GM19438 (cell line): ENCODE results near the gene CDCA4.

ENCODE experiments used
- ATAC-seq: cut with Tn5 transposase; IDR thresholded peaks from one replicate; pipeline ENCODE4 v1.9.1; 2021; ENCODE audit warnings: low read depth; ENCODE audit not compliant: unreplicated experiment

CDCA4 gene

DNA sequence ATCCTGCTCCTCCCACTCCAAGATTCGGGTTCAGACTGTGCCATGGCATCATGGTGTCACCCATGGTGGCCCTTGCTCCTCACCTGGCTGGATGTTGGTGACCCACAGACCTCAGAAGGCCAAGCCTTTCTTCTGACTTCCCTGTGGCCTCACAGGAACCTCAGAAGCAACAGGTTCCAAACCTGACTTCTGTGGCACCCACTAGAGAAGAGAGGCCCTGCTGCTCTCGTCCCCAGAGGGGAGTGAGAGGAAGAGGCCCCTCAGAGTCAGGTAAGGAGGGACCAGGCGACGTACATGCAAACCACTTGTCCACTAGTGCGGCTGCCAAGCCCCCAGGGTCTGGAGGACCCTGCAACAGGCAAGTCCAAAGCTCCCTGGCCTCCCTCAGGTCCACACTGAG is 24.9 kb downstream of the CDCA4 start:
- ATAC-seq = no peak

DNA sequence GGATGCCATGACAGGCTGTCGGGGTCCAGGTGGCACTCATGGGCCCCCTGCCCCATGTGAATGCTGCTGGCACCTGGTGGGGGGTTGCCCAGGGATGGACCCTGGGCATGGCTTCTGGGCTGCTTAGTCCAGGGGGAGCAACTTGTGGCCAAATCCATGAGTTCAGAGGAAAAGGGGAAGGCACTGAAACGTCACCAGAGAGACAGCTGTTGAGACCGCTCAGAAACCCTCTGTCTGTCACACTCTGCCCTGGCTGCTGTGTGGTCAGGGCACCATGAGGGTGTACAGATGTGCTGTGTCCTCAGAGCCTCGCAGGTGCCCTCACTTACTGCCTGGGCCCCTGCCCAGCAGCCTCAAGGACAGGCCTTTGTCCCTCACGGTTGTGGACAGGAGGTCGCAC is 25.9 kb downstream of the CDCA4 start:
- ATAC-seq = no peak

DNA sequence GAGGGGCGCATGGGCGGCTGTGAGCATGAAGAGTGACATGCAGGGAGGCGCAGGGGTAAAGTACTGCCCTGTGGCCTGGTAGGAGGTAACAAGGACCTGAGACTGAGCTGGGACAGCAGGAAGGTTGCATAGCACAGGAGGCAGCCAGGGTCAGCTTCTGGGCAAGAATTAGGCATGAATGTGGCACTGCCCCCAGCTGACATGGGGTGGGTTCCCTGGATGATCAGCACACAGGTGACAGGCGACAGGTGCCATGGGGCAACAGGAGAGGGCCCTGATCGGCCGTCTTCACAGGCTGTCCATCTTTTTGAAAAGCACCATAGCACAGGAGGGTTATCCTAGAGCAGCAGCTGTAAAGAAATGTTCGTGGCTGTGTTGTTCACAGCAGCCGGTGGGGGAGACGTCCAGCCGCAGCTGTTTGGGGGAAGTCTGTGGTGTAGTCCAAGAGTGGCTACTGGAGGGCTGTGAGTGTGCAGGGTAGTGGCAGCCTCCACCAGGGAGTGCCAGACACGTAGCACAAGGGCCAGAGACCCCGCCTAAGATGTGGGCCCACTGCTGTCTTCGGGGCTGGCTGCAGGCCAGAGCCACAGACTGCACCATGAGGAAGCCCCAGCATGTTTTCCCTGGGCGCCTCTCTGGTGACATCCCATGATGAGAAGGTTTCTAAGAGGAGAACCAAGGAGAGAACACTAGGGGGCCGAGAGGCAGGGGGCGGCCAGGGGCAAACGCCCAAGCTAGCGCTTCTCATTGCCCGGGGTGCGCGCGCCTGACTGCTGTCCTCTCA is 26.9 kb downstream of the CDCA4 start:
- ATAC-seq = no peak

DNA sequence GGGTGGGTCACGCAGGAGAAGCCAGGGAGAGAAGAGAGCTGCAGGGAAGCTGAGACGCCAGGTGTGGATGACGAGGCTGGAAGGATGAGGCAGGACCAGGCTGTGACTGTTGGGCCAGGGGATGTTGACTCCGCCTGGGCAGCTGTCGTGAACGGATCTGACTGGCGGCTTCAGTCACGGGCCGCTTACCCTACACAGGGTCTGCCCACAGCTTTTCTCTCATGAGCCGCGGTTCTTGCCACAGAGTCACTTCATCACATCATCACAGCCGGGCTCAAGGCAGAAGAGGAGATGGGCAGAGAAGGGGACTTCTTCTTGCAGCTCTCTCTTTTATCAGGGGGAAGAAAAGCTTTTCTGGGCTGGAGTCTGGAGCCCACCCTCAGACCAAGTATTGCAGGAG is 27.6 kb downstream of the CDCA4 start:
- ATAC-seq = no peak

DNA sequence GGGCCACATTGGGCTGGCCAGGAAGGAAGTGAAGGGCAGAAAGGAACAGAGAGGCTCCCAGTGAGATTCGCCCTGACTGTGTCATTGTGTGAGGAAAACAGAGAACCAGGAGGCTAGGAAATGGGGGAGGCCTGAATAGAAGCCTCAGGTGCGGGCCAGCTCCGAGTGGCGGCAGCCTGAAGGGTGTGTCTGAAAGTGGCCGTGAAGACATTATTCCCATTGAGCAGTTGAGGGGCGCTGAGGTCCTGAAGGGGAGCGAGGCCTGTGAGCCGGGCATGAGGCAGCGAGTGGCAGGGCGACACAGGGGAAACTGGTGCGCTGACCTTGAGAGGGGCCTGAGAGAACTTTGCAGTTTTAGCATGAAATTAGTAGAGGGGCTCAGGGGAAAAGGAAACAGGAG is 28.4 kb downstream of the CDCA4 start:
- ATAC-seq = no peak

DNA sequence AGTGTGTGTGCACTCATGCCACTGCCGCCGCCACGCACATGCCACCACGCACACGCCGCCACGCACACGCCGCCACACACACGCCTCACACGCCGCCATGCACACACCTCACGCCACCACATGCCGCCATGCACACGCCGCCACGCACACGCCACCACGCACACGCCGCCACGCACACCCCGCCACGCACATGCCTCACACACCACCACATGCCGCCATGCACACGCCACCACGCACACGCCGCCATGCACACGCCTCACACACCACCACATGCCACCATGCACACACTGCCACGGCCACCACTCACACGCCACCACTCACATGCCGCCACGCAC is 29.0 kb downstream of the CDCA4 start:
- no peak for ATAC-seq

DNA sequence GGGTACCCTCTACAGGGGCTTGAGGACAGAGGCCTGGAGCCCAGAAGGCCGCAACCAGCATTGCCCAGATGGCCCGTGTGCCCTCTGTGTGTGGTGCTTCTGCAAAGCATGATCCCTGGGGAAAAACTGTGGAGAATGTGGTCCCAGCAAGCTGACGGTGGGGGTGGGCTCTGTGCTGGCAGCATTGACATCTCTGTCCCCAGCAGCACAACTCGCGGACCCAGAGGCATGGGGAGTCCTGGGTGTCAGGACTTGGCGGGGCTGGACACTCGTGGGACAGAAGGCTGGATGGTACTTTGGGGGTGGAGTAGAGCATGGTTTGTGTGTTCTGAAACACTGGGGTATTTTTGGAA is 31.0 kb downstream of the CDCA4 start:
- ATAC-seq = no peak

DNA sequence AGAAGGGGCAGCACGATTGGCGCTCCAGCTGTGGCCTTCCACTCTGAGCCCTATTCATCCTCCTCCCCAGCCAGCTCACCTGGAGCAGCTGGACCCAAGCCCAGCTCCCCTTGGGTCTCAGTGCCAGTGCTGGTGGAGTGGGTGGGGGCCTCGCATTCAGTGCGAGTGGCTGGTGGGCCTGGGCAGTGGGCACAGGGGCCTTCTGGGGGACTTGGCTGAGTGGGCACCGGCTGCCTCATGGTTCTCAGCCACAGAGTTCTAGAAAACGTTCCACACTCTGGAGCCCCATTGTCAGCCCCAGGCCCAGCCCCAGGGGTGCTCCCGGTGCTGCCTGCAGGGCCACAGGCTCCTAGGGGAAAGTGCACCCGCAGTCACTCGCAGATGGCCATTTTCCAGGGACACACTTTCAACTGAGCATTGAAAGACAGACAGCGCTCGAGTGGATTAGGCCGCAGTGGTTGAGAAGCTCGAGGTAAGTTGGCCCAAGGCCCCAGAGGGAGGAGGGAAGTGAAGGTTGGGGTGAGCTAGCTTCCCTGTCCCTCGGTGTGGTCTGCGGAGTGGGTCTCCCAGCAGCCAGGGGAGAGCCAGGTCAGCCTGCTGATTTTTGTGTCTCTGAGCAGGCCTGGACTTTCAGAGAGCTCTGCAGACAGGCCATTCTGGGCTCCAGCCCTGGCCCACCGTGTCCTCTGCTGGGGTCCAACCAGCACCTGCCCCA is 31.5 kb downstream of the CDCA4 start:
- no peak for ATAC-seq

DNA sequence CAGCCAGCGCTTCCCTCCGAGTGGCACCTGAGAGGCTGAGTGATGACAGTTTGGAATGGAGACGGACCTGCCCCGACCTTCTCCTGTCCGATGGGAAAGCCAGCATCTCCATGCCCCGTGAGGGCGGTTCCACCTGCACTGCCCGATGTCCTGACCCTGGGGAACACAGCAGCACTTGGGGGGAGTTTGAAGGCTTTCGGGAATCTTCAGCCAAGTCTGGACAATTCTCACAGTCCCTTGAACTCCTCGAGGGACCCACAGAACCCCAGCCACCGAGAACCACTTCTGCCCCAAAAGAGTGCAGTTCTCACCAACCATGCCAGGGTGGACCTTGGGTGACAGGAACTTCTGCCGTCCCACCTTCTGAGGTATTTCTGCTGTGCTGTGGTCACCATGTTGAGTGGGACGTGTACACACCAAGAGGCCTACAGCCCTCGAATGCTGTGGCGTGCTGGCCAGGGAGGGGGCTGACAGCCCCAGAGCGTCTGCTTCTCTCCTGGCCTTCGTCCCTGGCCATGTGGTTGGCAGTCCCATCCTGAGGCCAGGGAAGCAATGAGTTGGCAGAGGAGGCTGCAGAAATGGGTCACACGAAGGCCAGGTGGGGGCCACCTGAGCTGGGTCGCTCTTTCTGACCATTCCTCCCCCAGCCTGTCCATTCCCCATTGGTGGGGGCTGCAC is 34.3 kb downstream of the CDCA4 start:
- ATAC-seq = no peak

DNA sequence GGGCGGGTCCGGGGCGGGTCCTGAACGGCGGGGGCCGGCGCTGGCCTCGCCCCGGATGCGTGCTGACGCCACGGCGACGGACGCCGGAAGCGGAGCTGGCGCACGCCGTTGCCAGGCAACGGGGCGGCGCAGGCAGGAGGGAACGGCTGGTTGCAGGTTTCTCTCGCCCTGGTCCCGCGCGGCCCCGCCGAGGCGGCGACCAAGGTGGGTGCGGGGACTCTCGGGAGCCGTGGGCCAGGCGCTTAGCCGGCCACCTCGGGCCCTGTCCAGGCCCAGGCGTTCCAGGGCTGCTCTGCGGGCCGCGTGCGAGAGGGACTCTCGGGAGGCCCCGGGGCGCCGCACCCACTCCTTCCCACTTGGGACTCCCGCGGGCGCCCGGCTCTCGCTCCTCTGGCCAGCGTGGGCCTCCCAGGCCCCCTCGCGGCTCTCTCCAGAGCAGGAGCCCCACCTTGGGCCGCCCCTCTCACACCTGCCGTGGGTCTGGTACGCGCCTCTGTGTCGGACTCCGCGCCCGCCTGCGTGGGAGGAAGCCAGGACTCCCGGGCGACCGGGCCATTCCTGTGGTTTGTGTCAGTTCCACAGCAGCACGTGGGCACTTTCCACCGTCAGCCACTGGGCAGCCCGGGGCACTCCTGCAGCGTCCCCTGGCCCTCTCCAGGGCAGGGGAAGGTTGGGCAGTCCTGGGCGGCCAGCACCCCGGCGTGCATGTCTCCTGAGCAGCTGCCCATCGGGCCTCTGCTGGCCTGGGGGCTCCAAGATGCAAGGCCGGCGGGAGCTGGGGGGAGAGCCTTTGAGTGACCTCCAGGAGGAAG is 35.0 kb downstream of the CDCA4 start, which contains the start of gene CLBA1:
CLBA1 (plus strand) TSS at position 114 of the 812 bp plus-strand sequence; CDS start at position 758, 644 bp downstream.
- ATAC-seq = peak; percentile 93

DNA sequence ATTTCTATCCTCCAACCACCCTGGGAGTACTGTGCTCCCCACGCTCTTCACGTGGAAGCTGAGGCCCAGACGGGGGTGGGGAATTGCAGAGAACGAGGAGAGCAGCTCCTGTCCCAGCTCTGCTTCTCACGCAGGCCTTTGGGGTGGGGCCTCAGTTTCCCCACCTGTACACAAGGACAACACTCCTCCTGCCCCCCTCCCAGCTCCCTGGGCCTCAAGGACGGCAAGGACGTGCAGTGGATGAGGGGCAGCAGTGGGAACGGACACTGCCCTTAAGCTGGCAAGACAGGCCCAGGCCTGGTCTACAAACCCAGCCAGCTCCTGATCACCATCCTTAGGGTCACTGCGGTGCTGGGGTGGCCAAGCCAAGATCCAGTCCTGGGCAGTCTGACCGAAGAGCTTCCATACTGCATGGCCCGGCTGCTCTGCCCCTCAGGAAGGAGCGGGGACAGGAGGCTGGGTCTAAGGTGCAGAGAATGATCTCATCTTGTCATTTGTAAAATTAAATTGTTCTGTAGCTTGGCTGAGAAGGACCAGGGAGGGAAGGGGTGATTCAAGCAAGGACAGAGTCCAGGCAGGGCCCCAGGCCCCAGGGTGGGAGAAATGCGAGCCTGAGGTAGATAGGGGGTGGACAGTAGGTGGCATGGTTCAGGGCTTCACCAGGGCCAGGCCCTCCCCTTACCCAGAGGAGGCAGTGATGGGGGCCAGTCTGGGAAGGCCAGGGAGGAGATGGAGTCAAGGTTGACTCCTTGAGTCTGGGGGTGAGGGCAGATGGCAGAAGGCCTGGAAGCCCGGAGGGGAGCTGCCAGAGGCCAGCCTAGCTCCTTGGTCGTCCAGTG is 36.6 kb downstream of the CDCA4 start:
- ATAC-seq = no peak

DNA sequence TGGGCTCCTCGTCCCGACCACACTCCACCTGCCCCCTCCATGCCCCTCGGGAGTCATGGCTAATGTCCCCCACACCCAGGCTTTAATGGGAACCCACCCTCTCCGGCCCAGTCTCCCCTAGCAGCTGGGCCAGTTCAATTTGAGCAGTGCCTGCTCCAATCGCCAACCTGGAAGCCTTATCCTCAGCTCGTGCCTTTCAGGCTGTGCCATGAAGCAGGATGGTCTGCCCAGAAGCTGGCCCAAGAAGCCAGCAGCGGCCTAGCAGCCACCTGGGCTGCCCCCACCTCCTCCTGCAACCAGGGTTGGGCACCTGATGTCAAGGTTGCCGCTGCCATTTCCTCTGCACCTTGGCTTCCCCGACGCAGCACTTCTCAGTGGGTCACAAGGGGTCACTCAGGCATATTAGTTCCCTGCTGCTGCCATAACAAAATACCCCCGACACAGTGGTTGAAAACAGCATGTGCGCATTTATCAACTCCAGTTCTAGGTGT is 37.6 kb downstream of the CDCA4 start:
- ATAC-seq = no peak

DNA sequence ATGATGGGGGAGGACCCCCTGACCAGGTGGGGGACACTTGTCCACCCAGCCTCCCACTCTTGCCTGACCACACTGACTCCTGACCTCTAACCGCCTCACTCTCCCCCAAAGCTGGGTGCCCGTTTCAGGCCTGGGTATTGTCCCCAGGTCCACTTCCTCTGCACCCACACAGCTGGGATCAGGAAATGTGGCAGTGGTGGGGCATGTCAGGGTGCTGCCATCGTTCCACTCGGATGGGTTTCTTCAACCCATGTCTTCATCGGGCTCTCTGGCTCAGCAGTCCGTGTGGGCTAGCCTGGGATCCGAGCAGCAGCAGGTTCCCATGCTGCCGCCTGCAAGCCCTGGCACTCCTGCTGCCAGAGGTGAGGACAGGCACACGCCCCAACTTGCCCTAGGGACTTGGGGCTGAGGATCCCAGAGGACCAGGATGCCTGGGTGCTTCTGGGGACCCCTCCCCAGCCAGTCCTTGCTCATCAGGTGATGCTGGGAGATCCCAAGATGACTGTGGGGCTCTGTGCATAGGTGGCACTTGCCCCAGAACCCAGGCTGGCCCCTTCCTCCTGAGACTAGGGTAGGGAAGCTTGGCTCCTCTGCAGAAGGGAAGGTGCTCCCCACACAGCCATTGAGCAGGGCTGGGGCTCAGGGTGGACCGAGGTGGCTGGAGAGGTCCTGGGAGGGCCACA is 38.2 kb downstream of the CDCA4 start:
- ATAC-seq = no peak

DNA sequence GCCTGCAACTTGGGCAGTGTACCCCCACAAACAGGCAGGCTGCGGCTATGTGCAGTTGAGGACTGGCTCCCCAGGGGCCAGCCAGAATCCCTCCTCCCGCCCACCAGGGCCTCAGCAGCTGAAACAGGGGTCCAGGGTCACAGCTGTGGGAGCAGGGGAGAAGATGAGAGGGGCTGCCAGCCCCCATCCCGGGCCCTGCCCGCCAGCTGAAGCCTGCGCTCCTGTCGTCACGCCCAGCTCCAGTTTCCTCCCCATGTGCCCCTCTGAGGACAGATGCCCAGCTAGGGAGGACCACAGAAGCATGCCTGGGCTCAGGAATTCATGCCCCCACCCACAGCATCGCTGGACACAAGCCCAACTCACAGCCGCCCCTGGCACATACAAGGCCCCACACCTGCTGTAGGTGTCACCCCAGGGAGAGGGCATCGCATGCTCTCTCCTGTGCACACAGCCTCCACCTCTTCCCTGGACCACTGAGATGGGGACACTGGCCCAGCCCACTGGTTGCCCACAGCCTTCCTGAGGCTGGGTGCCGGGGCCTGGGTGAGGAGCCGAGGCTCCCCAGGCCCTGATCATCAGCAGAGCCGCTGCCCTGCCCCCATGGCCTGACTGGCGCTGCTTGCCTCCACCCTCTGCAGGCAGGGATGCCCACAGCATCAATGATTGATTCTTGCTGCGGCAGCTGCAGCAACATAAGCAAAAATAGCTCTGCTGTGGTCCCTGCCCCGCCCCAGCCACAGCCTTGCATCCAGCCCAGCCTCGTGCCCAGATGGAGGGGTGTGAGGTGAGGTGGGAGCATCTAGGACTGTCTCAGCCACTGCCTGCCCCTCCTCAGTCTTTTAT is 39.0 kb downstream of the CDCA4 start:
- no peak for ATAC-seq

DNA sequence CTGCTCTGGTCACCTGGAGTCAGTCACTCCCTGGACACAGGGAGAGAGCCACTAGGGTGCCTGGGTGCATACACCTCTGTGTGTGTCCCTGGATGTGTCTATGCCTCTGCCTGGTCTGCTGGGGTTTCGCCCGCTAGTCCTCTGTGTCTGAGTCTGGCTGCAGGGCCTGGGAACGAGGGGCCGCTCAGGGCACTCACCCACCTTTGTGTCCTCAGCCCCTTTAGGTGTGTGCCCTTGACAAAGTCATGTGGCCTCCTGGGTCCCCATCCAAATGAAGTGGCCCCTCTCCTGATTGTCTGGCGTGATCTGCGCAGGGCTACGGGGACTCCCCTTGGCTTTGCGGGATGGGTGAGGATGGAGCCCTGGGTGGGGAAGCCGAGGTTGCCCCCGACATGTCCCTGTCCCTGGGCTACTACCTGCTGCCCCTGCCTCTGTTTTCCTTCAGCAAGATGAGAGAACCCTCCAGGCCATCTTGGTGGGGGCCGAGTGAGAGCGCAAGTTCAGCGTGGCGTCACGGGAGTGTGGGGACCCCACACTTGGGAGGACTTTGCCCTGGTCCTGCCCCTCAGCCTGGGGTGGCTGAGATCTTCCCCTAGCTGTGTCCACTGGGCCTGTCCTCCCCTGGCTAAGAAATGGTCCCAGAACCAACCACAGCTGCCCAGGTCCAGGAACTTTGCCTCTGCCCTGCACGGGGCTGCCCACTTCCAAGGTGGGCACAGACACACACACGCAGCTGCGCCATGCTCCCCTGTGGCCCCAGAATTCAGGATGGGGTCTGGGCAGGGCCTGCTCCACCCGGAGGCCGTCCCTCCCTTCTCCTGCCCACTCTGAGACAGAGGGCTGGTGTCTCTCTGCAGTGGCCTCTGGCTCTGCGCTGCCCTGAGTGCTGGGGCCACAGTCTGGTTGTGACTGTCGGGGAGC is 40.0 kb downstream of the CDCA4 start:
- no peak for ATAC-seq

DNA sequence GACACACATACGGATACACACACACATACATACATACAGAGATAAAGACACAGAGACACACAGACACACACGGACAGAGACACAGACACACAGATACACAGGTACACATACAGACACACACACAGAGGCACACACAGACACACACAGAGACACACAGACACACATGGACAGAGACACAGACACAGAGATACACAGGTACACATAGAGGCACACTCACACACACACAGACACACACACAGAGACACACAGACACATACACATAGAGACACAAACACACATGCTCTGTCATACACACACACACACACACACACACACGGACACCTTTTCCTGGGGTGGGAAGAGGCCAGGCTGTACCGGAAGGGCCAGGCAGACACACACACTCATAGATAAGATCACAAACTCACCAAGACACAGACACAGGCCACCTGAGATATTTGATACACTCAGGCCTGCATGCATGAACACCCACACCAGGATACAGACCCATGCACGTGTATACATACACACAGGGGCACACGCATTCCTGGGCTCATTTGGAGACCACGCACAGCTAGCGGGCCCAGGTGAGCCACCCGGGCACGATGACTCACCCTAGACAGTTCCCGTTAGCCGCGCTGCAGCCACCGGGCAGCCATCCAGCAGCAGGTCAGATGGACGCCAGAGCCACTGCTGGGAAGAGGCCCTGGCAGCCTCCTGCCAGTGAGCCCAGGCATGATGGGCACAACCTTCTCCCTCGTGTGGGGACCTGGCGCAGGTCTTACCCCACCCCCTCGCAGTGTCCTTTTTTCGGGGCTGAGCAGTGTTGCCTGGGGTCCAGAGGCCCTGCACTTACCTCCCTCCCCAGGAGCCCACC is 40.9 kb downstream of the CDCA4 start:
- no peak for ATAC-seq
